Measurements from ENCODE around the gene OSTN. TPM values are rescaled to one million over a fixed set of nuclear protein-coding genes. Genes with fewer than 3 reads are reported as not detected.

OSTN gene
- total RNA-seq, 1 experiment from 2014 or later: not detected

- DNase-seq (ENCODE audit: low read depth): no peak
These were observed 114.3 kb downstream of the OSTN start for GRCh38 chr3:191313296-191313695.

- DNase-seq (ENCODE audit: low read depth): no peak
These were observed 115.2 kb downstream of the OSTN start for GRCh38 chr3:191314109-191314728.

Other genes starting within 250 kb of the OSTN start
- 184 and 195 TPM in 2 replicates for gene CCDC50, start 130.2 kb downstream of the OSTN start, total RNA-seq (2014; rRNA removed; shearing (Covaris generic))
- gene UTS2B, start 131.3 kb downstream of the OSTN start, total RNA-seq (2014; rRNA removed; shearing (Covaris generic)): 0.57 and 10.3 TPM in 2 replicates